Transverse colon (tissue), 3 donors: Measurements from ENCODE around the gene PDF.

Source experiments
- CTCF ChIP-seq, 5 experiments: fragments of 200-600 bp in 3 of 5; fragments of 450-650 bp in 2 of 5; sonication (generic) in 3 of 5; IDR thresholded peaks; 1 replicate in 2 of 5; 2 replicates in 3 of 5; pipeline ENCODE4 v1.5.1; 2016 to 2017; ENCODE audit warnings: antibody characterized with exemption in 5 of 5, inconsistent platforms in 3 of 5, mild to moderate bottlenecking in 2 of 5, moderate library complexity in 1 of 5
- POLR2A ChIP-seq: fragments of 450-650 bp; IDR thresholded peaks from one replicate; pipeline ENCODE4 v1.6.1; 2016; ENCODE audit warnings: antibody characterized with exemption, mild to moderate bottlenecking, moderate library complexity

- TF ChIP-seq CTCF (IDR thresholded peaks at IDR 0.05) (no peak), POLR2A (no peak)
Observed at GRCh38 chr16:69378760-69379159, 48.4 kb upstream of the PDF start.
